ENCODE measurements around the gene DIAPH3.

DNA sequence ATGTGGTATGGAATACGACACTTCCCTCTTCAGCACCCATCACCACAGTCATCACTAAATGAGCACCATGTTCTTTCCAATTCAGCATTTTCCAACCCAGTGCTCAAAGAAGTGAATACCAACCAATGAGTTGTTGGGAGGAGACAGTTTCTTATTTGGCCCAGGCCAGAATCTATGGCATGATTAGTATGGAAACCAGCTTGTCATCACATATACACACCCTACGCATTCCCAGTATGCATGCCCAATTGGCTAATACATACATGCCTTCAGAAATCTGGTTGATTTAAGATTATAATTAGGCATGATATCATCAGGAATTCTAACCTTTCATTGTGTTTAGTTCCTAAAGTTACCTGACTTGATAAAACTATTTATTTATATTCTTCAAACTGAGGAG lies 430.0 kb downstream of the DIAPH3 start:
- no peak for TF ChIP-seq RAD21 (conservative IDR thresholded peaks at IDR 0.05)
- no peak for TF ChIP-seq EZH2 (IDR thresholded peaks at IDR 0.05; ENCODE audit: borderline replicate concordance, insufficient read depth, low read length, poor library complexity, severe bottlenecking)
